C1 segment of cervical spinal cord (tissue), 14 donors: ENCODE data around the gene NUDT12.

Experiments used
- DNase-seq, 14 donors: peaks; one replicate each; lab custom pipeline; 2025; lab: John Stamatoyannopoulos, UW

NUDT12 gene

GRCh38 chr5:103541114-103541513, 21.5 kb downstream of the NUDT12 start:
- no peak for DNase-seq

- DNase-seq: no peak
Observed at GRCh38 chr5:103539376-103540330, 22.9 kb downstream of the NUDT12 start.

DNA sequence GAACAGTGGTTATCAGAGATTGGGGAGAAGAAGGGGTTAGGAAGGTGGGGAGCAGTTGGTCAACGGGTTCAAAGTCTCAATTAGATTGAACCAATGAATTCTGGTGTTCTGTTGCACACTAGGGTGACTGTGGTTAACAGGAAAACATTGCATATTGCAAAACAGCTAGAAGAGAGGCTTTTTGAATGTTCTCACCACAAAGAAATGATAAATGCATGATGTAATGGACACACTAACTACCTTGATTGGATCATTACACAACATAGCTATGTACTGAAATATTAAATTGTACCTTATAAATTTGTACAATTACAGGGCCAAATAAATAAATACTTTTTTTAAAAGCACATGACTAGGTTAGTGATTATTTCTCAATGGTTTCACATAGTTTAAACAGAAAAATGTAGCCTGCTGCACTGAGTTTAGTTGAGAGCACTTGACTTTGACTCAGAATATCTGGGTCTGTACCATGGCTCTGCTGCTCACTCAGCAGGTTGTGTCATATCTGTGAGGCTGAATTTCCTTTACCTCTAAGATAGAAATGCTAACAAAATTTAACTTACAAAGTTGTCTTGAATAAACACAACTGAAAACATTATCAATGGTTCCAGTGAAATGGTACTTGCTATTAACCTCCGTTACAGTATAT, 30.4 kb downstream of the NUDT12 start:
- DNase-seq: no peak

GRCh38 chr5:103526164-103526915, 36.2 kb downstream of the NUDT12 start:
- DNase-seq: no peak

- no peak for DNase-seq
Observed at GRCh38 chr5:103525361-103525760, 37.2 kb downstream of the NUDT12 start.

DNA sequence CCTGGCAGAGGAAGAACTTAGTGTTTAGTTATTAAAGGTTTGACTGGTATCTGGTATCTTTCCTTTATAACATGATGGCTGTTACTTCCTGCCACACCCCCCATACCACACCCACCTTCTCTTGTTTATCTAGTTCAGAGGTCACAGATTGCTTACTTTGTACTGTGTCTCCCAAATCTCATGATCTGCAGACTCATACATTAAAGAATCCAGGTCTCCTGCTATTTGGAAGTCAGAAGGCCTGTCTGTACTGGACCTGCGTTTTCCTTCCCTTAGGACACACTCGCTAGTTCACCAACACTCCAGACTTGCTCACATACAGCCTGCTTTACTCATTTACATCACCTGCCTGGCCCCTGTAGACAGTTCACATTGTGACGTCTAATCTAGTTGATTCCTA, 39.3 kb downstream of the NUDT12 start:
- DNase-seq: no peak

- no peak for DNase-seq
Observed at GRCh38 chr5:103522586-103522985, 40.0 kb downstream of the NUDT12 start.

- DNase-seq: no peak
Observed at GRCh38 chr5:103519550-103519949, 43.0 kb downstream of the NUDT12 start.

GRCh38 chr5:103514371-103514770, 48.2 kb downstream of the NUDT12 start:
- no peak for DNase-seq

GRCh38 chr5:103513701-103514100, 48.9 kb downstream of the NUDT12 start:
- DNase-seq: no peak

DNA sequence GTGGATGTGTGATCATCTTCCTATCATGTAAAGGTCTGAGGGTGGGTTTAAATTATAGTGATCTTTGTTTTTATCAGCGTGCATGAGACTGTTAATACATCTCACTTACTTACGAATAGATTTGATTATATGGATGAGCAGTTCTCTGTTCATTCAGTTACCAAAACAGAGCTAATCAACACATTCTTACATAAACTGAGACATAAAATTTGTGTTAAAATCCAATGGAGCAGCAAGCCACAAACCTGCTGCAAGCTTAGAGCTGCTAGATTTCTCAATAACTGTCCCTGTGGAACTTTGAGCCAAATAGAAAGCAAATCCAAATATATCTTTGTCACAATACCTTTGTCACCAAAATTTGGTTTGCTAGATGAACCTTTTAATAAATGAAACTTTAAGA, 50.1 kb downstream of the NUDT12 start:
- DNase-seq: no peak

DNA sequence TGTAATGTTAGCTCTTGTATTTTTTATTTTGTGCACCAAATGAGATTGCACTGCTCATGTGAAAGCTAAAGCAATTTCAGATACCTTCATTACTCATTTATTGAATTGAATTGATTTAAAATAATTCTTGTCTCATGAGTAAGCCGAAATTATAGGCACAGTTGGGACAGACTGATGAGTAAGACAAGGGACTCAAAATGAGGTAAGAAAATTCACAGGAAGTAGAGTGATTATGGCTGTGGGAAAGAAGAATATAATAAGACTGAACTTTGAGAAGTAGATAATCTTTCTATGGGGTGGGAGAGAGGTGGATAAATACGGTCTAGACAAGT, 51.1 kb downstream of the NUDT12 start:
- DNase-seq: no peak

- no peak for DNase-seq
Observed at GRCh38 chr5:103510851-103511553, 51.6 kb downstream of the NUDT12 start.

GRCh38 chr5:103505581-103506305, 56.8 kb downstream of the NUDT12 start:
- DNase-seq: no peak

GRCh38 chr5:103503066-103503465, 59.5 kb downstream of the NUDT12 start:
- no peak for DNase-seq

- no peak for DNase-seq
Observed at GRCh38 chr5:103502662-103503061, 59.9 kb downstream of the NUDT12 start.
